Spleen (tissue), 7 donors: Measurements from ENCODE around the gene B9D1.

Experiments
- CTCF ChIP-seq, 11 experiments: fragments of 200-600 bp in 7 of 11; fragments of 450-650 bp in 4 of 11; sonication (generic) in 4 of 11; IDR thresholded peaks in 8 of 11; conservative IDR thresholded peaks in 3 of 11; 1 replicate in 7 of 11; 2 replicates in 4 of 11; pipeline versions ENCODE4 v1.4.0 to v1.8.0; 2016 to 2021; ENCODE audit warnings: antibody characterized with exemption in 11 of 11, inconsistent platforms in 4 of 11, mild to moderate bottlenecking in 1 of 11
- POLR2A ChIP-seq, 3 donors: fragments of 450-650 bp; IDR thresholded peaks; one replicate each; pipeline ENCODE4 v1.5.1; 2017; ENCODE audit warnings: antibody characterized with exemption in 3 of 3, mild to moderate bottlenecking in 1 of 3
- POLR2AphosphoS5 ChIP-seq, 3 donors: sonication (generic); formaldehyde crosslinking; IDR thresholded peaks; one replicate each; pipeline ENCODE4 v1.5.1; 2017; ENCODE audit warnings: antibody characterized with exemption in 3 of 3
- donor health status: DM: no; HTN: no; CAD: no; lungs with moderate emphysema.
- donor health status: DM: no; HTN: no; CAD: no.
- donor health status: DM: no; HTN: no; CAD: no.

- peak in 2 of 3 donors; percentile 8 to 38 for TF ChIP-seq POLR2AphosphoS5 (IDR thresholded peaks at IDR 0.05)
- no peak for TF ChIP-seq CTCF (IDR thresholded peaks at IDR 0.05 in 8 of 11, conservative IDR thresholded peaks at IDR 0.05 in 3 of 11)
- no peak for TF ChIP-seq POLR2A (IDR thresholded peaks at IDR 0.05)
Measured at GRCh38 chr17:19344311-19345066, 18.0 kb downstream of the B9D1 start.
